ENCODE results near the gene EPS15. TPM values are rescaled to one million over a fixed set of nuclear protein-coding genes. Genes with fewer than 3 reads are reported as not detected.
"Not testable (repeated sequence)": the region's sequence is repeated elsewhere in the genome, so short reads cannot be mapped to it uniquely, and the experiment has no call there.

EPS15 gene
- total RNA-seq, 4 donors from 2014 or later = 56.9 to 80.5 (median 64.3) TPM

DNA sequence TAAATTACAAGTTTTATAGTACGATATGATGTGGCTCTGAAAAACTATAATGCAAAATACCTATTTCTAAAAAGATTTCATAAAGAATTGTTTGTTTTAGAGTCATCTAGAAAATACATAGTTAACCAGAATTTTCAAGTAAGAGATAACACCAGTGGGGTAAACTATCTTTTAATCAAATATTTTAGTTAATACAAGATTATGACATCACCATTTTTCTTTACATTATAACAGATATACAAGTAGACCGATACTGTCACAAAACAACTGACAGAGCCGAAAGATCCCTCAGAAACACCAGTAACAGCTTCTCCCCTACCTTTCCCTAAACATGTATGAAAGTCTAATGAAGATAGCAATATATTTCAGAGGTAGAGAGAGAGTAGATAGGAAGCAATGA, 54.2 kb downstream of the EPS15 start:
- H3K4me3 ChIP-seq (ENCODE audit: low read depth, poor library complexity, severe bottlenecking) = no peak overlapping the region
- no peak for DNase-seq (ENCODE audit: low spot score in 2 of 2)
- no peak for TF ChIP-seq POLR2A (IDR thresholded peaks at IDR 0.05)
- TF ChIP-seq, protein P1, sequence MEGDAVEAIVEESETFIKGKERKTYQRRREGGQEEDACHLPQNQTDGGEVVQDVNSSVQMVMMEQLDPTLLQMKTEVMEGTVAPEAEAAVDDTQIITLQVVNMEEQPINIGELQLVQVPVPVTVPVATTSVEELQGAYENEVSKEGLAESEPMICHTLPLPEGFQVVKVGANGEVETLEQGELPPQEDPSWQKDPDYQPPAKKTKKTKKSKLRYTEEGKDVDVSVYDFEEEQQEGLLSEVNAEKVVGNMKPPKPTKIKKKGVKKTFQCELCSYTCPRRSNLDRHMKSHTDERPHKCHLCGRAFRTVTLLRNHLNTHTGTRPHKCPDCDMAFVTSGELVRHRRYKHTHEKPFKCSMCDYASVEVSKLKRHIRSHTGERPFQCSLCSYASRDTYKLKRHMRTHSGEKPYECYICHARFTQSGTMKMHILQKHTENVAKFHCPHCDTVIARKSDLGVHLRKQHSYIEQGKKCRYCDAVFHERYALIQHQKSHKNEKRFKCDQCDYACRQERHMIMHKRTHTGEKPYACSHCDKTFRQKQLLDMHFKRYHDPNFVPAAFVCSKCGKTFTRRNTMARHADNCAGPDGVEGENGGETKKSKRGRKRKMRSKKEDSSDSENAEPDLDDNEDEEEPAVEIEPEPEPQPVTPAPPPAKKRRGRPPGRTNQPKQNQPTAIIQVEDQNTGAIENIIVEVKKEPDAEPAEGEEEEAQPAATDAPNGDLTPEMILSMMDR (IDR thresholded peaks at IDR 0.05) = no peak
- 92 to 97% methylated on average over 3 of the region's 3 CpGs for WGBS, 2 donors
- intact Hi-C loops (cut with DNase I; ENCODE audit: low total_unique reads) = no loop called here

DNA sequence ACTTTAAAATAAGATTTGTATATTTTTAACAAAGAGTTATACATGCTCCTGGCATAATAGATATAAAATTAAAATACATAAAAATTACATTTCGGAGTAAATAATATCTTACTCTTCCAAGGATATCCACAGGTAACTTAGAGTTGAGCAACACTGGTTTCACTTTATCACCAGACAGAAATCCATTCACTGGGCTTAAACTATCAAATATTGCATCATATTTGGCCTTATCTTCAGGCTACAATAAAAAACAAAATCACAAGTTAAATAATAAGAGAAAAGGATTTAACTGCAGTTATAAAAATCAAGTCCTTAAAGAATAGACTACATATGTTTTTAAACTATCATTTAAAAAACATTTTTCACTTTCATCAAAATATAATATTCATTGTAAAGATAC, 55.5 kb downstream of the EPS15 start:
- intact Hi-C loops (cut with DNase I; ENCODE audit: low total_unique reads) = no loop called here
- no peak for DNase-seq (ENCODE audit: low spot score in 2 of 2)
- 90 to 96% methylated on average over 1 of the region's 1 CpG for WGBS, 2 donors
- H3K4me3 ChIP-seq (ENCODE audit: low read depth, poor library complexity, severe bottlenecking) = no peak overlapping the region
- TF ChIP-seq, protein P1 (IDR thresholded peaks at IDR 0.05) = no peak
- TF ChIP-seq POLR2A (IDR thresholded peaks at IDR 0.05) = no peak

DNA sequence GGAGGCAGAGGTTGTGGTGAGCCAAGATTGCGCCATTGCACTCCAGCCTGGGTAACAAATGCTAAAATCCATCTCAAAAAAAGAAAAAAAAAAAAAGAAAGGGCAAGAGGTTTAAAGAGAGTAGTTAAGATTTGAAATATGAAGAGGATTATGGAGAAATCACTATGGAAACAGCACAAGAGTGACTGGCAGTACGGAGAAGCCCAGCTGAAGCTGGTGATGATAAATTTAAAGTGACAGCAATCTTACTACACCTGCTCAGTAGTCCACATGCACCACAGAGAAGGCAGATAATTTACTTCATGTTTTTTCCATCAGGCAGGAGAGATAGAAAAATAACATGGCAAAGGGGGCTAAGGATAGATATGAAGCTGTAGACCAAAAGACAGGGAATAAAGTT, 56.8 kb downstream of the EPS15 start:
- WGBS, 2 donors = 73 to 81% methylated on average over 2 of the region's 2 CpGs
- intact Hi-C loops (cut with DNase I; ENCODE audit: low total_unique reads); DNase-seq (ENCODE audit: low spot score in 2 of 2); H3K4me3 ChIP-seq (ENCODE audit: low read depth, poor library complexity, severe bottlenecking): not testable (repeated sequence)

DNA sequence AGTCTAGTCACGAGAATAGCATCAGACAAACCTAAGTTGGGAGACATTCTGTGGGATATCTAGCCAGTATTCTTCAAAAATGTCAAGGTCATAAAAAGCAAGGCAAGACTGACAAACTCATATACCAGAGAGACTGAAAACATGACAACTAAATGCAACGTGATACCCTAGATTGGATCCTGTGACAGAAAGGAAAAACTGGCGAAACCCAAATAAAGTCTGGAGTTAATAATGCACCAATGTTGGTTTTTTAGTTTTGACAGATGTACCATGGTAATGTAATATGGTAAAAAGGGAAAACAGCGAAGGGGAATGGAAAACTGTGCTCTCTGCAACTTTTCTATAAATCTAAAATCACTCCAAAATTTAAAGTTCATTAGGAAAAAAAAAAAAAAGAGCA, 64.5 kb downstream of the EPS15 start:
- H3K4me3 ChIP-seq (ENCODE audit: low read depth, poor library complexity, severe bottlenecking) = no peak overlapping the region
- intact Hi-C loops (cut with DNase I; ENCODE audit: low total_unique reads) = no loop called here
- DNase-seq (ENCODE audit: low spot score in 2 of 2) = no peak
- TF ChIP-seq, protein P1 (IDR thresholded peaks at IDR 0.05) = no peak
- no peak for TF ChIP-seq POLR2A (IDR thresholded peaks at IDR 0.05)
- 77 to 84% methylated on average over 4 of the region's 4 CpGs for WGBS, 2 donors

DNA sequence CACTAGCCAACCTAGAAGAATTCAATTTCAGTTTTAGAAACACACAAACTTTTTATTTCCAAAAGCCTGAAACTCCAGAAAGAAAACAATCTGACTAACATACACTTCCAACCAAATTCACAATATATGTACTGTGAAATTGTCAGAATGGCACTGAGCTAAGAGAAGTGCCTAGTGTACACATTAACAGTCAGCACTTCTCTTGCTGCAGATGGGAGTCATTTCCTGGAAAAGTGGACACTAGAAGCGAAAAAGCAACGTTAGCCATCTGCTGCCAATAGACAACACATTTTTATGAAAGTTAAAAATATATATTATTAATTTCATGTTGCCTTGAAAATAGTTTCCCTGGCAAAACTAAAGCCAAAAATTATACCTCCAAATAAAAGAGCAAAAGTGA, 66.1 kb downstream of the EPS15 start:
- intact Hi-C loops (cut with DNase I; ENCODE audit: low total_unique reads) = no loop called here
- WGBS, 2 donors = 52 to 56% methylated on average over 2 of the region's 2 CpGs
- no peak for DNase-seq (ENCODE audit: low spot score in 2 of 2)
- H3K4me3 ChIP-seq (ENCODE audit: low read depth, poor library complexity, severe bottlenecking) = no peak overlapping the region
- TF ChIP-seq POLR2A (IDR thresholded peaks at IDR 0.05) = no peak
- TF ChIP-seq, protein P1 (IDR thresholded peaks at IDR 0.05) = no peak

DNA sequence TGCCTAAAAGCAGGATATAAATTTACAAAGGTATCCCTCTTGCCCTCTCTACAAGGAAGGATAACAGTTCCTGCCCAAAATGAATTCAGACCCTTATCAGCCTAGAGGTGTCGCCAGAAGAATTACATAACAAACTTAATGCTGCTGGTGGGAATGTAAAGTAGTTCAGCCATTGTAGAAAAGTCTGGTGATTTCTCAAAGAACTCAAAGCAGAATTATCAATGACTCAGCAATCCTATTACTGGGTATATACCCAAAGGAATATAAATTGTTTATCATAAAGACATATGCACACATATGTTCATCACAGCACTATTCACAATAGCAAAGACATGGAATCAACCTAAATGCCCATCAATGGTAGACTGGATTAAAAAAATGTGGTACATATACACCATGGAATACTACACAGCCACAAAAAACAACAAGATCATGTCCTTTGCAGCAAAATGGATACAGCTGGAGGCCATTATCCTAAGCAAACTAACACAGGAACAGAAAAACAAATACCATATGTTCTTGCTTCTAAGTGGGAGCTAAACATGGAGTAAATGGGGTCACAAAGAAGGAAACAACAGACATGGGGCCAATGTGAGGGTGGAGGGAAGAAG, 70.1 kb downstream of the EPS15 start:
- DNase-seq (ENCODE audit: low spot score in 2 of 2); intact Hi-C loops (cut with DNase I; ENCODE audit: low total_unique reads); H3K4me3 ChIP-seq (ENCODE audit: low read depth, poor library complexity, severe bottlenecking): not testable (repeated sequence)
- 91 to 97% methylated on average over 1 of the region's 1 CpG for WGBS, 2 donors

DNA sequence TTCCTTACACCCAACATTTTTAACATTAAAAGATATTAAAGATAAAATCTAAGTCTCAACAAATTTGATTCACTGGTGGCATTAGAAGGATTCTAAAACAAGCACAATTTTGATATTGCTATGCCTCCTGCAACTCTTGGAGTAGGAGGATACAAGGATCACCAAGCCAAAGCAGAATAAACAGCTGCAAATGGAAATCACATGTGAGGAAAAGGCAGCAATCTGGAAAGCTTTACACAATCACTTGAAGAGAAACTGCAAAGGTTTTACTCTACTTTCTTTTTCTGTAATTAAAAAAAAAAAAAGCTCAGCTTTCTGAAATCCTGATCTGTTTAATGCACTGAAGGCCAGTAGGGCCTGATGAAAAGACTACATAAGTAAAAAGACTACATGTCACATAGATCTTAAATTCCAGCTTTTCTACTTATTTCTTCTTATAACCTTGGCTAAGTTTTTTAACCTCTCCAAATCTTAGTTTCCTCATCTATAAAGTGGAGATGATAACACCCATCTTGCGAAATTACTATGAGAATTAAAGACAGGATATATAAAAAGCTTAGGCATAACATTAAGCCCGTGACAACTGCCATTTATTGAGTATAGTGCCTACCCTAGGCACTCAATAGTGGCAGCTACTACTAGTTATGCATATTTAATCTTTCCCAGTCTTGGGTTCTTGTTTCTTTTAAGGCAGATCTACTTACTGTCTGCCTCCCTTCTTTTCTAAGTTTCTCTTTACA, 73.5 kb downstream of the EPS15 start:
- no peak for DNase-seq (ENCODE audit: low spot score in 2 of 2)
- WGBS, 2 donors = 72 to 81% methylated on average over 2 of the region's 2 CpGs
- no peak for TF ChIP-seq POLR2A (IDR thresholded peaks at IDR 0.05)
- TF ChIP-seq, protein P1 (IDR thresholded peaks at IDR 0.05) = no peak
- intact Hi-C loops (cut with DNase I; ENCODE audit: low total_unique reads) = no loop called here
- H3K4me3 ChIP-seq (ENCODE audit: low read depth, poor library complexity, severe bottlenecking) = no peak overlapping the region

Data from lower leg skin (tissue), 4 donors.